ENCODE results near the gene NCKAP5.

DNA sequence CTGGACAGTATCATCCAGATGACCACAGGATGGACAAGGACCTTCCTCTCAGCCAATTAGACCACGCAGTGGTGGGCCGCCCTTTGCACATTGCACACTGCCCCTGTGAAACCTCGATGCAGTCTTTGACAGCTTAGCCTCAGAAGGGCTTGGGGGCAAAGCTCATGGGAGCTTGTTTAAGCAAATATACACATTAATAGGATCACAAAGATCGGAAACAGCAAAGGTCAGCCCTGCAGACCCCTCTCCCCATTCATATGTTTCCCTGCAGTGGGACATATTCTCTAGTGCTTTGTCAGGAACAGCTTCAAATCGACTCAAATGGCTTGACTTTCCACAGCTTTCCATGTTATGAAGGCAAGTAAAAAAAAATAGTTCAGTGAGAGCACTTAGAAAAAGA lies 708.7 kb downstream of the NCKAP5 start:
- TF ChIP-seq, protein P1, sequence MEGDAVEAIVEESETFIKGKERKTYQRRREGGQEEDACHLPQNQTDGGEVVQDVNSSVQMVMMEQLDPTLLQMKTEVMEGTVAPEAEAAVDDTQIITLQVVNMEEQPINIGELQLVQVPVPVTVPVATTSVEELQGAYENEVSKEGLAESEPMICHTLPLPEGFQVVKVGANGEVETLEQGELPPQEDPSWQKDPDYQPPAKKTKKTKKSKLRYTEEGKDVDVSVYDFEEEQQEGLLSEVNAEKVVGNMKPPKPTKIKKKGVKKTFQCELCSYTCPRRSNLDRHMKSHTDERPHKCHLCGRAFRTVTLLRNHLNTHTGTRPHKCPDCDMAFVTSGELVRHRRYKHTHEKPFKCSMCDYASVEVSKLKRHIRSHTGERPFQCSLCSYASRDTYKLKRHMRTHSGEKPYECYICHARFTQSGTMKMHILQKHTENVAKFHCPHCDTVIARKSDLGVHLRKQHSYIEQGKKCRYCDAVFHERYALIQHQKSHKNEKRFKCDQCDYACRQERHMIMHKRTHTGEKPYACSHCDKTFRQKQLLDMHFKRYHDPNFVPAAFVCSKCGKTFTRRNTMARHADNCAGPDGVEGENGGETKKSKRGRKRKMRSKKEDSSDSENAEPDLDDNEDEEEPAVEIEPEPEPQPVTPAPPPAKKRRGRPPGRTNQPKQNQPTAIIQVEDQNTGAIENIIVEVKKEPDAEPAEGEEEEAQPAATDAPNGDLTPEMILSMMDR (IDR thresholded peaks at IDR 0.05; ENCODE audit: low read depth, low read length, missing input control), result no peak
- TF ChIP-seq RAD21 (IDR thresholded peaks at IDR 0.05), result no peak
